ENCODE results near the gene STRA8.

STRA8 gene

DNA sequence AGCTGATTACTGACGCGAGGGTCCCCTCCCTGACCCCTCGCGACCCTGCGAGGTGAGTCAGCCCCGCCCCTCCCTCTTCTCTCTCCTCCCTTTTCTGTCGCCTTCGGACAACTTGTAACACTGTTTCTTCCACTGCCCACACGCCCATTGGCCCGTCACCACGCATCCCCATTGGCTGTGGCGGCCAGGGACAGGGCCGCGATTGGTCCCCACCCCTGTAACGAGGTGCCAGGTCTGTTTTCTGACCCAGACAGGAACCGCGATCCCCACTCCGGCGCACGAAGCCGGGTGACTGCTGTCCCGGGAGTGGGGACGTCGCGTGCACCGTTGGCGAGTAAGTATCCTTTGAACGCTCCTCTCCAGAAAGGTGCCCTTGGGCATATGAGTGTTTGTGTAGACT lies at the start of gene STRA8:
Gene STRA8 (plus strand): TSS at position 269 of the 400 bp plus-strand sequence. CDS start 6,687 bp downstream, outside the sequence.
- no peak for DNase-seq

DNA sequence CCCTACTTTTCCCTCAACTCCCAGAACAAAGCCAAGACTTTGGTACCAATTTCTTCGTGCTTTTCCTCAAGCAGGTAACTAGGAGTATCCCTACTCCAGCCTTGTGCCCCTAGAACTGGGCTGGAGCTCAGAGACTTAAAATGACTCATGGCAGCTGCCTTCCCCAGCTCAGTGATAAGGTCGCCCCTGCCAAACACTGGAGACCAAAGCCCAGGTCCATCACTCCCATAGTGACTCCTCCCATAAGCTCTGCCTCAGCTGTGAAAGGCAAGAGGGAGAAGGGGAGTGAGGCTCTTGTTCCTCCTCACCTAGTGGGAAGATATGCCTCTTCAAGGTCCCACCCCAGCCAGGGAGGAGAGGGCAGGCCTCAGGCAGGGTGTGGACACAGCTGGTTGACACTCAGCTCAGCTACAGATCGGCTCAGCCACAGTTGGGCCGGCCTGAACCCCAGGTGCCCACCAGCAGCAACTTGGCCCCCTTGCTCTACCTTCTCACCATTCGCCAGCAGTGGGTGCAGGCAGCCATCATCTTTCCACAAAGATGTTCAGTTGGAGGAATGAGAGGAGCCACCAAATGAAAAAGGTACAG lies 49.3 kb upstream of the STRA8 start:
- no peak for DNase-seq

- DNase-seq, result no peak
Observed at GRCh38 chr7:135185471-135186260, 48.0 kb upstream of the STRA8 start.

GRCh38 chr7:135186261-135186540 lies 47.4 kb upstream of the STRA8 start:
- no peak for DNase-seq

DNA sequence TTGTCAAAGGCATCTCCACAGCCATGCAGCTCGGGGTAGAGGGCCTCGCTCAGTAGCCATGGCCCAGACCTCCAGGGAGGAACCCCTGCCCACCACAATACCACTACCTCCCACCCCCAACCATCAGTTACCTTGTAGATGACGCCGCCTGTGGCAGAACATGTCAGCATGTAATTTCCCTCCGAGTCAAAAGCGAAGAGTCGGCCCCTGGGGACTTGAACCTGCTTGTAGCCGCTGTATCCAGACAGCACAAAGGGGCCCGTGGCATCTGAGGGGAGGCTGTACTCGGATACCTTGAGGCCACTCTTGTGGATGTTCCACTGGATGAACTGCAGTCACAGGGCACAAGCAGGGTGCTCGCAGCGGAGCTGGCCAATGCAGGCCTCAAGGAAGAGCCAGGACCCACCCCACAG lies 46.8 kb upstream of the STRA8 start:
- DNase-seq, result no peak

DNA sequence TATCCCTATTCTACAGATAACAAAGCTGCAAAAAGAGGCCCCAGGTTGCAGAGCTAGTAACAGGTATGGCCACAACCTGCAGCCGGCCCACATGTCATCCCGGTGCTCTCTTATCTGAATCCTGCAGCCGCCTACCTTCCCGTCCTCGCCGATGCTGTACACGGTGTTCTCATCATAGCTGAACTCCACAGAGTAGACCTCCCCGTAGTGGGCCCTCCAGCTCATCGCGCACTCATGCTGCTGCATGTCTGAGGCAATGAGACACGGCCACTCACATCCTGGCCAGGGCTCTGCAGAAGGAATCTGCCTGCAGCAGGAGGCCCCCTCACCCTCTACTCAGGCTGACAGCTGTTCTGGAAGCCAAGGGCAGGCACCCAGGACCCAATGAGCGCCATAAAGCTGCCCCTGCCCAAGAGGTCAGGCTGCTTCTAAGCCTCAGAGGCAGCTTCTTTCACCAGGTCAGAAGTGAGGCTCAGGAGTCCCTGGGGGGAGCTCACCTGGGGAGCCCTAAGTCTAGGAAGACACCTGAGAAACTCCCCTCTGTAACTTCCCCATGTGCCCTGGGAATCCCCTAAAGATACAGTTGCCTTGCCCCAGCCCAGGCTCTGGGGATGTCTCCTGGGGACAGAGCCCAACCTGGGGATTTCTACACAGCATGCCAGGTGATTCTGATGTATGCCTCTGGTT lies 45.2 kb upstream of the STRA8 start:
- DNase-seq, result no peak

DNA sequence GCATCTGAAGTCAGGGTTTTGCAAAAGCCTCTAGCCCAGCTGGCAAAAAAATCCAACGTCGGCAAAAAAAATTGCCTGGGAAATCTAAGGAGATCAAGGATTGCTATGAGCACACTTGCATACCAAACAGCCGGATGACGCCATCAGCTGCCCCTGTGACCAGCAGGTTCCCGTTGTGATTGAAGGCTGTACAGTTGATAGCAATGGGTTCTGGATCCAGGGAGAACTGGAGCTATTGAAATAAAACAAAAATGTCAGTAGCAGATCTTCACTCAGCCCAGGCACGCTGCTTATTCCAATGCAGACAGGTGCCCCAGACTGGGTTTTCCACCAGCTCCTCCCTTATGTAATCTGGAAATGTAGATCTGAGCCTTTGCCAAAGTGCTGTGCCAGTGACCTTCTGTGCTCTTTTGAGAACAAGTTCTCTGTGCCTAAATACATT lies 44.4 kb upstream of the STRA8 start:
- DNase-seq, result no peak

- no peak for DNase-seq
Observed at GRCh38 chr7:135189961-135190360, 43.7 kb upstream of the STRA8 start.

DNA sequence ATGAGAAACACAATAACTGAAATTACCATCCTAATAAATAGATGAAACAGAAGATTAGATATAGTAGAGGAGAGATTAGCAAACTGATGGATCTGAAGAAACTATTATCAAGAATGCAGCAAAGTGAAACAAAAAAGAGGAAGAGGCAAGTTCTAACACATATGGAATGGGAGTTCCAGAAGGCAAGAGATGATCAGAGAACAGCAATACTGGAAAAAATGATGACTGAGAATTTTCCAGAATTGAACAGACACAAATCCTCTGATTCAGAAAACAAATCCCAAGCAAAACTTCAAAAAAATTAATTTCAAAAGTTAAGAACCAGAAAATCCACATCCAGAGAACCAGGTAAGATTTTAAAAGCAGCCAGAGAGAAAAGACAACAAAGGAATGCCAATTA lies 42.9 kb upstream of the STRA8 start:
- no peak for DNase-seq

- no peak for DNase-seq
Observed at GRCh38 chr7:135192914-135193536, 40.6 kb upstream of the STRA8 start.

- no peak for DNase-seq
Observed at GRCh38 chr7:135193615-135194081, 40.0 kb upstream of the STRA8 start.

- DNase-seq, result no peak
Observed at GRCh38 chr7:135194494-135195095, 39.0 kb upstream of the STRA8 start.

DNA sequence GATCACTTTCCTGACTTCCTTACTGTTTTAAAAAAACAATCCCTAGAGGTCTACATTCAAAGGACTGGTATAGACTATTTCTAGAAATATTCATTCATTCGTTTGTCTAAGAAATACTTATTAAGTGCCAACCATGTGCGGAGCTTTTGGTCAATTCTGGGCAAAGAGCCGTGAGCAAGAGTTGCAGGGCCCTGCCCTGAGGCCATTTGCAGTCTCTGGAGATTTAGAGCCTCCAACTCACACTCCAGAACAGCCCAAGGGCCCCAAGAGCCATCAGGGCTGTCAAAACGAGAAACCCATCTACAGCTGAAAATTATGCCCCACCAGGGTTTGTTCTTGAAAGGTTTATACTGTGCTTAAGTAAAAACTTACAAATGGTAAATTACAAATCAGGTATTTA lies 38.5 kb upstream of the STRA8 start:
- no peak for DNase-seq

- DNase-seq, result no peak
Observed at GRCh38 chr7:135195968-135196629, 37.5 kb upstream of the STRA8 start.

DNA sequence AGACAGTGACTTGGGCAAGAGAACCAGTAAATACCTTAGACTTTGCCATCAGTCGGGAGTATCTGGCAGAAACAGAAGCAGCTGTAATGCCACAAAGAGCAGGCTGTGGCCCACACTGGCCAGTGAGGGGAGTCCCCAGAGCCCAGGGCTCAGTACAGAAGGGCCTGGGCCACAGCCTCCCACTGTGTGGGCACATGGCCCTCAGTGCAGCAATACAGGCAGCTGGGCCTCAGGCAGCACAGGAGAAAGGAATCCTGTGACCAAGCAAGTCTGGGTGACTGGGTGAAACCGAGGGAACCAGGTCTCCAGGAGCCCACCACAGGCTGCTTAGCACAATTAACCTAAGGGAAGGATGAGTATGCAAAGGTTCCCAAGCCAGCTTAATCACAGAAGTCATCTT lies 36.3 kb upstream of the STRA8 start:
- no peak for DNase-seq

DNA sequence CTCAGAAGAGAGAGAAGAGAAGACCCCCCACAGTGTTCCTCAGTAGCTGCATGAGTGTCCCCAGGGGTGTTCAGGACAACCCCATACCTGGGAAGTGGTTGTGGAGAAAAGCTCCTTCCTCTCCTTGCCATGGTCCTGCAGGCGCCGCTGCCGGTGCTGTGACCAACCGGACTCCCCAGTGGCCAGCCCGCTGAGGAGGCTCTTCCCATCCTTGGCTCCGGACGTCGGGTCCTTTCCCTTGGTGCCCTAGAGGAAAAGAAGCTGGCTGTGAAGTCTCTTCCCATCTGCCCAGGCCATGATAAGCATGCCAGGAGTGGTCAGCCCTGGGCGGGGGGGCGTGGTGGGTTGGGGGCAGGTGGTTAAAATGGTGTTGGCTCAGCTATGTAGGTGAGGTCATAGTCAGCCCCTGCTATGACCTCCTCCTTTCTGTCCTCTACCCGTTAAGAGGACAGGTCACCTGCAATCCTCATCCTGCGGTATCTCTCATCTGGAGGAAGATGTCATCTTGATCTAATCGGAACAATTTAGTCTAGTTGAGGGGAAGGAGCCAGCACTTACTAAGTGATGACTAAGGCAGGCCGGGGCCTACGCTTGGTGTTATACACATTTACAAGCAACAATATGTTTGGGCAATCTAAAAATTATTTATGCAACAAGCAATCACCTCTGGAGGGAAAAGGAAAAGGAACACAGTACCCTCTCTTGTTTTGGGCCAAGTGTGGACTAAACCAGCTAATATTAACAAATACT lies 35.6 kb upstream of the STRA8 start:
- no peak for DNase-seq

GRCh38 chr7:135199439-135199838 lies 34.2 kb upstream of the STRA8 start:
- DNase-seq, result no peak

GRCh38 chr7:135200821-135201331 lies 32.8 kb upstream of the STRA8 start:
- DNase-seq, result no peak

- no peak for DNase-seq
Observed at GRCh38 chr7:135201350-135201749, 32.3 kb upstream of the STRA8 start.

- DNase-seq, result no peak
Observed at GRCh38 chr7:135204341-135204749, 29.3 kb upstream of the STRA8 start.

DNA sequence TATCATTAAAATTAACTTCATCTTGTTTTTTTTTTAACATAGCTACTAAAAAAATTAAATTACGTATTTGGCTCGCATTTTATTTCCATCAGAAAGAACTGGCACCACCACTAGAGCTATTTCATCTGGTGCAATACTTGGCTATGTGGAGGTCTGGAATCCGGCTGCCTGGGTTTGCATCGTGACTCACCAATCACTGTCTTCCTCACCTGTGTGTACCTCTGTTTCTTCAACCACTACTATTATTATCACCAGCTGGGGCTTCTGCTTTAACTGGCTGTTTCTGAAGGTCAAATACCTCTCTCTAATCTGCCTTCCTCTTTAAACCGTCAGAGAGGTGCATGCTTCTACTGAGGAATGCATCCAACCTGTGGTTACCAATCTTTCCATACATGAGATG lies 28.8 kb upstream of the STRA8 start:
- DNase-seq, result no peak

DNA sequence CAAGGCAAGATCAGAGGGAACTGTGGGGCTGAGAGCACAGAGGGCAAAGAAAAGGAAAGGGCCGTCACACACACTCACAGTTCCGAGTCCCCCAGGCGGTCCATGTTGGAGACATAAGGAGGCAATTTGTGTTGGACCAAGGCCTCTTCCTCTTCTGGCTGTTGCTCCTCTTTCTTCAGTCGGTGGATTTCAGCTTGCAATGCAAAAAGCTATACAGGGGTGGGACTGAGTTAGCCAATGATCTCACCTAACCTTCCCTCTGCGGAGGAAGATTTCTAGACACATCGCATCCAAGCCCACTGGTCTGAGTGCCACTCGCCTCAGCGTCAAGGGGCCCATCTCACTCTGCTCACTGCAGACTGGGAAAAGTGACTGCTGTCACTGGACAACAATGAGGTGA lies 27.8 kb upstream of the STRA8 start:
- no peak for DNase-seq
